Measurements from ENCODE around the gene ECM2.
"Not testable (repeated sequence)": the region's sequence is repeated elsewhere in the genome, so short reads cannot be mapped to it uniquely, and the experiment has no call there.

Gene ECM2

DNA sequence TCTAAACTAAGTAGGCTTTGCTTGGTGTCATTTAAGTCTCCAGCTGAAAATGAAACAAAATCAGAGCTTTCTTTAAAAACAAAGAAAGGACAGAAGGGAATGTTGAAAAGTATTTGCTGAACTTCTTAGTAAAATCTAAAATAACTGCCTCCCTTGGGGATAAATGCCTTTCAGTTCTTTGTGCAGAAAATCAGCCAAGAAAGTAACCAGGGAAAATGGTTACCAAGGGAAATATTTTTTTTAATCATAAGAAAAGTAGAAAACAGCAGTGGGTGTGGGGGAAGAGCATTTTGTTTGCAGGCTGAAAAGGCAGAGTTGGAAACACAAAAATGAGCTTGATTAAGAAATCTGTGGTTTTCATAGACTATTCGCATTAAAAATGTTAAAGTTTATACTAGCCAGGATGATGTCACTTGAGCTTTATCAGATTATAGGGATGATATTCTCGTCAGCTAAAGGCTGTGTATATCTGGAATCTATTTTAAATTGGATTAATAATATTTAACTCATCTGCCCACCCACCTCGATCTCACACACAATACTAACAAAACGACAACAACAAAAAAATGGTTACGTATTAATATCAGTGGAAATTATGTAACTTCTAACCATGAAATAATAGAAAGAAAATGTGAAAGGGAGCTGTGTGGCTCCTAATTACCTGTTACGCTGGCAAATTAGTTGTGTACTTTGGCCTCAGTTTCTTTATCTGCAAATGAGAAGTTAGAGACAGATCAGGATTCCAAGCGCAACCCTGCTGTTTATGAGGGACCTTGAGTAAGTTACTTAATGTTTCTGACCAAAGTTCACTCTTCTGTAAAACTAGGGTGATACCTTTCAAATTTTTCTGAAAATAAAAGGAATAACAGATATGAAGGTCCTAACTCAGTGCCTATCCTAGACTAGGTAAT is at the start of gene ECM2:
ECM2 (minus strand) TSS at position 51 of the 911 bp plus-strand sequence. CDS start 13,124 bp downstream, outside the sequence.
- no peak for FAIRE-seq

DNA sequence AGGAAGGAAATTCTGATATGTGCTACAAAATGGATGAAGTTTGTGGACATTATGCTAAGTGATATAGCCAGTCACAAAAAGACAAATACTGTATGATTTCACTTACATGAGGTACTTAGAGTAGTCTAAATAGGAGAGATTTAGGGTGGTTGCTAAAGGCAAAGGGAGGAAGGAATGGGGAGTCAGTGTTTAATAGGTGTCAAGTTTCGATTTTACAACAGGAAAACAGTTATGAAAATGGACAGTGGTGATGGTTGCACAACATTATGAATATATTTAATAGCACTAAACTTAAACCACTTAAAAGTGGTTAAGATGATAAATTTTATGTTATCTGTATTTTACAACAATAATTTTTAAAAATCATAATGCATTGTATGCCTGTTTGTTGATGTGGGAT is 40.4 kb upstream of the ECM2 start:
- FAIRE-seq: no peak

DNA sequence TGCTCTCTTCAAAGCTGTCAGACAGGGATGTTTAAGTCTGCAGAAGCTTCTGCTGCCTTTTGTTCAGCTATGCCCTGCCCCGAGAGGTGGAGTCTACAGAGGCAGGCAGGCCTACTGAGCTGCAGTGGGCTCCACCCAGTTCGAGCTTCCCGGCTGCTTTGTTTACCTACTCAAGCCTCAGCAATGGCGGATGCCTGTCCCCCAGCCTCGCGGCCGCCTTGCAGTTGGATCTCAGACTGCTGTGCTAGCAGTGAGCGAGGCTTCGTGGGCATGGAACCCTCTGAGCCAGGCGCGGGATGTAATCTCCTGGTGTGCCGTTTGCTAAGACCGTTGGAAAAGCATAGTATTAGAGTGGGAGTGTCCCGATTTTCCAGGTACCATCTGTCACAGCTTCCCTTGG is 37.8 kb upstream of the ECM2 start:
- not testable (repeated sequence) for FAIRE-seq

DNA sequence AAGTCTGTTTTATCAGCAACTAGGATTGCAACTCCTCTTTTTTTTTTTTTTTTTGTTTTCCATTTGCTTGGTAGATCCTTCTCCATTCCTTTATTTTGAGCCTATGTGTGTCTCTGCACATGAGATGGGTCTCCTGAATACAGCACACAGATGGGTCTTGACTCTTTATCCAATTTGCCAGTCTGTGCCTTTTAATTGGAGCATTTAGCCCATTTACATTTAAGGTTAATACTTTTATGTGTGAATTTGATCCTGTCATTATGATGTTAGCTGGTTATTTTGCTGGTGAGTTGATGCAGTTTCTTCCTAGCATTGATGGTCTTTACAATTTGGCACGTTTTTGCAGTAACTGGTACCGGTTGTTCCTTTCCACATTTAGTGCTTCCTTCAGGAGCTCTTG is 36.1 kb upstream of the ECM2 start:
- not testable (repeated sequence) for FAIRE-seq

DNA sequence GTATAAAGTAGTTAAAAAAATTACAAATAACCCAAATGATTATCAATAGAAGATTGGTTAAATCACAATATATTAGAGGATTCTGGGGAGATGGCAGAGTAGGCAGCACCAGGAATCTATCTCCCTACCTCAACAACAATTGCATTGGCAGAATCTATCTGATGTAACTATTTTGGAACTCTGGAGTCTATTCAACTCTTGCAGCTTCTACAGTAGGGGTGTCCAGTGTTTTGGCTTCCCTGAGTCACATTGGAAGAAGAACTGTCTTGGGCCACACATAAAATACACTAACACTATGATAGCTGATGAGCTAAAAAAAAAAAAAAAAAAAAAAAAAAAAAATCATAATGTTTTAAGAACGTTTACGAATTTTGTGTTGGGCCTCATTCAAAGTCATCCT is 29.2 kb upstream of the ECM2 start:
- no peak for FAIRE-seq

DNA sequence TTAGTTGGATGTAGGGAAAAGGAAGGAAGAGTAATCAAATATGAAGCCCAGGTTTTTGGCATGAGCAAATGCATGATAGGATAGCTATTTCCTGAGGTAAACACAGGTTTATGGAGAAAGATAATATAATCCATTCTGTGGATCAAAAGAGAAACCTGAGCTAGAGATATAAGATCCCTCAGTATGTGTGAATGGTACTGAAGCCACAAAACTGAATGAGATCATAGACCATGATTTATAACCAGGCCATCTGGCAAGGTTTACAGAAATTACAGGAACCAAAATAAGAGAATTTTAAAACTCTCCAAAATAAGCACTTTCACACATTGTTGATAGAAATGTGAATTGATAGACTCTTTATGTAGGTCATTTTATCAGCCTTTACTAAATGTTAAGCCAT is 28.7 kb upstream of the ECM2 start:
- FAIRE-seq: no peak

DNA sequence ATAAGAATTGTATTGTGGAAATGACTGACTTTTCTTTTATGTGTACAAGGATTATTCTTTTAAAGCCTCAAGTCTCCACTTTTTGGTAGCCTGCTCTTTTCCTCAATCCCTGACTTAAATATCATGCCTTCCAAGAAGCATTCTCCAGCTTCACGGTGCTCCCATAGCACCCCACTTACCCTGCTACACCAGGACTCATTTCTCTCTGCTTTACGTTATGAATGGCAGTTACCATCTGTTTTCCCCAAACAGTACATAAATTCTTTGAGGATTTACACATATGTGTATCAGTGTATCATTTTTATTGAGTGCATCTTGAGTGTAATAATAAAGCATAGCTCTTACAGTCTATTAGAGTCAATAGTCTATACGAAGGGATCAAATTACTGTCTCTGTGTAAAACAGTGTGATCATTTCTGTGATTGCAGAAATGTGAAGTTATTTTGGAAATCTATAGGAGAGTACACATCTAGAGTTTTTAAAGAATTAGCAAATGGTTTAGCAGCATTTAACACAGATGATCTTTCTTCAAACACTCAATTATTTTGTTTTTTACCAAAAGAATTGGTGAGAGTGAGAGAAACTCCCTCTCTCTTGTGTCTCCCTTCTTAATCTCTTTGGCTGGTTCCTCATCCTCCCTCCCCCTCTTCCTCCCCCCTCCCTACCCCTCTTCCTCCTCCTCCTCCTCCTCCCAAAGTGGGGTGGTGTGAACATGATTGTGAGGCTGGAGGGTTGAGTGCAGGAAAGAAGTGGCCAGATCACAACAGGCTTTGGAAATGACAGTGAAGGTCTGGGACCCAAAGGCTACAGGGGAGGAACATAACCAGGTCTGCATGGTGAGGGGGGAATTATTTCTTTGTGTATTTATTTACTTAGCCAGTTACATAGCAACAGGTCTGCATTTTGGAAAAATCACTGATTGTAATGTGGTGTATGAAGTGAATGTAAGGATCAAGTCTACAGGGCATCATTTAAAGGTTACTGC is 27.6 kb upstream of the ECM2 start:
- FAIRE-seq: no peak

DNA sequence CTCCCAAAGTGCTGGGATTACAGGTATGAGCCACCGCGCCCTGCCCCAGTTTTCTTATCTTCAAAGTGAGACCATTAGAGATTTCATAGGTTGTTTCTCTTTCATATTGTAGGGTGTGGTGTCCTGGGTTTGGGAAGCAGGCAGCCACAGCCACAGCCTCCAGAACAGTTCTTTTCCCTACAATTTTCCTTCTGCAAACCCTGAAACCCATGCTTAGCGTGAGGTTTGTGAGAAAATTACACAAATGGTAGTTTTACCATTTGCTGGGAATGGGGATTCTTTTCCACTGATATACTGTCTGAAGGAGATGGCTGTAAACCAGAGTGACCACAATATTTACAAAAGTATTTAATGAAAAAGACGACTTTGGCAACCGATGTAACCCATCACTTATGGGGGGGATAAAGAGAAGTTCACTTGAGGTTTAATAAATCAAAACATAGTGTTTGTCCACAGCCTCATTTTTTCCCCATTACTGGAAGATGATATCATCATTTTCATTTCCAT is 26.7 kb upstream of the ECM2 start:
- no peak for FAIRE-seq

DNA sequence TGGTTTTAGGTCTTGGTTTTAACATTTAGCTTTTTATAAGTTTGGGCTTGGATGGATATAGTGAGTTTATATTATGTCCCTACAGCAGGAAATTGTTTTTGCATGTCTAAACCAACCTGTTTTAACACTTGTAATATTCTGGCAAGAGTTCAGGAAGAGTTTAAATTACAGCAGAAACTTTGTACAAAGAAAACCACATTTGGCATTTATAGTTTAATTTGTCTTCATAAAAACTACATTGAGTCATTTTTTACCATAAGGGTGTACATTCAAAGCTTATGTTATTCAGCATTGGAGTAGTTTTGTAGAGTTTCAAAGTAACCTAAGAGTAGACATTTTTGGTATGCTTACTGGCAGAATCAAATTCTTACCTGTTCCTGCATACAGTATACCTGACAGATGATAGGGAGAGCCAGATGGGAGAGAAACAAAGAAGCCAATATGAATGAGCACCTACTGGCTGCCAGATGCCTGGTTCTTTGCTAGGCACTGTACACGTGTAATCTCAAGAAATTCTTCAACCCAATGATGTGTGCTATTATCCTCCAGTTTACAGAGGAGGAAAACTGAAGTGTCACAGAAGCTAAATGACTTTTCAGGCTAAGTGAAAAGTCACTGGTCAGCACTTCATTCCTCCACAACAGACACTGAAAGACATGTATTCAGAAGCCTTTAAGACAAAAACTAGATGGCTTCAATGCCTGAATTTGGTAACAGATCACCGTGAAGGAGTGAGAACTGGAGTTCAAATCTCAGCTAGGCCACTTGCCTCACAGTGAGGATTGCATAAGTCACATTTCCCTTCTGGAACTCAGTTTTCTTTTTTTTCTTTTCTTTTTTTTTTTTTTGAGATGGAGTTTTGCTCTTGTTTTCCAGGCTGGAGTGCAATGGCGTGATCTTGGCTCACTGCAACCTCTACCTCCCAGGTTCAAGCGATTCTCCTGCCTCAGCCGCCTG is 25.9 kb upstream of the ECM2 start:
- no peak for FAIRE-seq

DNA sequence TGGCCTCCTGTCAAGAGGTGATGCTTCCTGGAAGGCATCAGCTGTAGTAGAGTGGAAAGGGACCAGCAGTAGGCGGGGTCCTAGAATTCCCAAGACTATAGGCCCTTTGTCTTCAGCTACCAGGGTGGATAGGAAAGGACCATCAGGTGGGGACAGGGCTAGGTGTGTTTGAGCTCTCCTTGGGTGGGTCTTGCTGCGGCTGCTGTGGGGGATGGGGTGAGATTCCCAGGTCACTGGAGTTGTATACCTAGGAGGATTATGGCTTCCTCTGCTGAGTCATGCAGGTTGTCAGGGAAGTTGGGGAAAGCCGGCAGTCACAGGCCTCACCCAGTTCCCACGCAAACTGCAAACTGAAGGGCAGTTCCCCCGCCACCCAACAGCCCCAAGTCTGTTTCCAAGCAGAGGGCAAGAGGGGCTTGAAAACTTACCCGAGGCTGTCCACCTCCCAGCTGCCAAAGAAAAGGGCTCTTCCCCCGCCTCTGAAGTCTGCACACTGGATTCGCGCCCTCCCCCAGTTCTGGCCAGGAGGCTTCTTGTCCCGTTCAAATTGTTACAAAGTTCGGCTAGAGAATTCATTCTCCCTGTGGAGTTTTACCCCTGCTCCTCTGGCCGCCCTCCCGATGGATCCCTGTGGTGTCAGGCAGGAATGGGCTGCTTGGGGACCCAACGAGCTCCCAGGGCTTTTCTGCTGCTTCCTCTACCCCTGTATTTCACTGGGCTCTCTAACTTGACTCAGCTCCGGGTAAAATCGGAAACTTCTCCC is 23.0 kb upstream of the ECM2 start:
- FAIRE-seq: no peak

DNA sequence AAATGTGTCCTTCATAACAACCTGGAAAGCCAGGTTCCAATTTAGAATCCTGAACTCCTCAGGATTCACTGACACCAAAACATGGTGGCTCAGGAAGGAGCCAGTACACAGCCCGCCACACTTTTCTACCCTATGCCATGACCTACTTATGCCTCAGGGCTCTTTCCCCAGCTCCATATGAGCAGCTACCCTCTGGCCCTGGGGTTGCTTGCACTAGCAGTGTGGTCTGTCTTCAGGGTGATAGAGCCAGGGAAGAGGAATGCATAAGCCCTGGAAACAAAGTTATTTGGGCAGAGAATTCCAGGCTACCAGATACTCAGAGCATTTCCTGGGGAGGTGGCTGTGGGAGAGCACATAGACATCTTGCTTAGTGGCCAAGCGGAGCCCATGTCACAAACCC is 15.0 kb upstream of the ECM2 start:
- no peak for FAIRE-seq

DNA sequence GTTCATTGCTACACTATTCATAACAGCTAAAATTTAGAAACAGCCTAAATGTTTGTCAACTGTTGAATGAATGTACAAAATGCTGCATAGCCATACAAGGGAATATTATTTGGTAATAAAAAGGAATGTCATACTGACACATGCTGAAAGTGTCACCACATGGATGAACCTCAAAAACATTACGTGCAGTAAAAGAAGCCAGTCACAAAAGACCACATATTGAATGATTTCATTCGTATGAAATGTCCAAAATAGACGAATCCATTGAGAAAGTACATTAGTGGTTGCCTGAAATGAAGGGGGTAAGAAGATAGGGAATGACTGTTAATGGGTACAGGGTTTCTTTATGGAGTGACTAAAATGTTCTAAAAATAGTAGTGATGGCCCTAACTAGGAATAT is 11.6 kb upstream of the ECM2 start:
- FAIRE-seq: no peak

DNA sequence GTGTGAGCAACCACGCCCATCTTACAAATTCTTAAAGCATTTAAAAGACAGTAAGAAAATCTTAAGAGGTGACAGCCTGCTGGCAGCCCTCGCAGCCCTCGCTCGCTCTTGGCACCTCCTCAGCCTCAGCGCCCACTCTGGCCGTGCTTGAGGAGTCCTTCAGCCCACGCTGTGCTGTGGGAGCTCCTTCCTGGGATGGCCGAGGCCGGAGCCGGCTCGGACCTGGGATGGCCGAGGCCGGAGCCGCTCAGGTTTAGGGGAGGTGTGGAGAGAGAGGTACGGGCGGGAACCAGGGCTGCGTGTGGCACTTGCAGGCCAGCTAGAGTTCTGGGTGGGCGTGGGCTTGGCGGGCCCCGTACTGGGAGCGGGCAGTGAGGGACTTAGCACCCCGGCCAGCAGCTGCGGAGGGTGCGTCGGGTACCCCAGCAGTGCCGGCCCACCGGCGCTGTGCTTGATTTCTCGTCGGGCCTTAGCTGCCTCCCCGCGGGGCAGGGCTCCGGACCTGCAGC is 9.3 kb upstream of the ECM2 start:
- FAIRE-seq: no peak

DNA sequence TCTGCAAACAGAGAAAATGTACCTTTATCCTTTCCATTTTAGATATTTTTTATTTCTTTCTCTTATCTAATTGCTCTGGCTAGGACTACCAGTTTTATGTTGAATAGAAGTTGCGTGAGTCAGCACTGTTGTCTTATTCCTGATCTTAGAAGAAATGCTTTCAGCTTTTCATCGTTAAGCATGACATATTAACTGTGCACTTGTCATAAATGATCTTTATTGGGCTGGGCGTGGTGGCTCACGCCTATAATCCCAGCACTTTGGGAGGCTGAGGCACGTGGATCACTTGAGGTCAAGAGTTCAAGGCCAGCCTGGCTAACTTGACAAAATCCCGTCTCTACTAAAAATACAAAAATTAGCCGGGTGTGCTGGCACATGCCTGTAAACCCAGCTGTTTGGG is 8.2 kb upstream of the ECM2 start:
- no peak for FAIRE-seq

DNA sequence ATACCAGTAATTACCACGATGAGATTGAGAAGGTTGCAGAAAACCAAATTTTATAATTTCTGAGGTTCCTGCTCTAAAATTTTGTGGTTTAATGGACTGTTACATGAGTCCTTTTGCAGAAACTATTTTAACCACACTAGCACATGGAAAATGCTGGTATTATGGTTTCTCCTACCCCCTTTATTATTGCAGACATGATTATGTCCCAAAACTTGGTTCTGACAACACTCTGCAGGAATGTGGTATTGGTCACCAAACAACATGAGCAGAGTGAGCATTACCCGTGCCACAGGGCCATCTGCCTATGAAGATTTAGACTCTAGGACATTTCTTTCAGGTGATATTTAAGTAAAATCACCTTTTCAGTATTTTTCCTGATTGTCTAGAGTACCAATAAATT is 2.8 kb upstream of the ECM2 start:
- no peak for FAIRE-seq

DNA sequence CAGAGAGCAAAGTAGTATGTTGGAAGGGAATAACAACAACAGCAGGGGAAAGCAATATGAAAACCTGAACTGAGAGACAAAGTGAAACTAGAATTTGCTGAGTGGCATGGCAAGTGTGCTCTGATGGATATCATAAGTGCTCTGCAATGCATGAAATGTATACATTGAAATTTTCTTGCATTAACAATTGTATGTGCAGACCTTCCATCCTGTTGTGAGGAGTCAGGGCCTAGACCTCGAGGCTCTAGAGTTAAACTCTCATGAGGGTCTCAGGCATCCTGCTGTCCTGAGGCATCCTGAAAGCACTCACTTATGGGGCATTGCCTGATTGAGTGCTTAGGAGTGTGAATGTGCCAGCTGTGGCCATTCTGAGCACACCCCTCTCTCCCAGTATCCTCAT is 1.1 kb downstream of the ECM2 start:
- no peak for FAIRE-seq

DNA sequence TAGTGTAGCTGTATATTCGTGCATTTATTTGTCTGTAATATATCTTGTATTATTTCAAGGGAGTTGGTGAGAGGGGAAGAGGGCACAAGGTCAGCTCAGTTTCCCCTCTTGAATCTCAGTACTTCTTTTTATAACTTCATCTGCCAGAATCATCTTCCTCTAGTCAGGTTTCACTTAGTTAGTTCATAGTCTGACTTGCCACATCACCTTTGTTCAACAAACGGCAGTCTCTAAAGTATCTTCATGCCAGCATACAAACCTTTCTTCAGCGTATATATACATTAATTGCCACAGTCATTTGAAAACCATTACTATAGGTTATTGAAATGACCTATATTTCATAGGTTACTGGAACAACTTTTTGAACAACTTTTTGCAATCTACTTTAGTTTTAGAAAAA is 1.6 kb downstream of the ECM2 start:
- no peak for FAIRE-seq

DNA sequence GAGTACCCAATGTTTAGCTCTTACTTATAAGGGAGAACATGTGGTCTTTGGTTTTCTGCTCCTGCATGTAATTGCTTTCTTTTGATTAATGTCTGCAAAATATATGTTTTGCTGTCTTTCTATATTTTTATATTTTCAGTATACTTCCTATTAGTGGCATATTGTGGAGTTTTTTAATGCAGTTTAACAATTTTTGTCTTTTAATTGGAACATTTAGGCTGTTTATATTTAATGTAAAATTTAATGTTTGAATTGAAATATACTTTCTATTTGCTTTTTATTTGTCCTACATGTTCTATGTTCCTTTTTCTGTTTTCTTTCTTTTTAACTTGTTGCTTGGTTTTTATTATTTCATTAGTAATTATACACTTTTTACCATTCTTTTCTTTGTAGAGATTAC is 4.9 kb downstream of the ECM2 start:
- no peak for FAIRE-seq

DNA sequence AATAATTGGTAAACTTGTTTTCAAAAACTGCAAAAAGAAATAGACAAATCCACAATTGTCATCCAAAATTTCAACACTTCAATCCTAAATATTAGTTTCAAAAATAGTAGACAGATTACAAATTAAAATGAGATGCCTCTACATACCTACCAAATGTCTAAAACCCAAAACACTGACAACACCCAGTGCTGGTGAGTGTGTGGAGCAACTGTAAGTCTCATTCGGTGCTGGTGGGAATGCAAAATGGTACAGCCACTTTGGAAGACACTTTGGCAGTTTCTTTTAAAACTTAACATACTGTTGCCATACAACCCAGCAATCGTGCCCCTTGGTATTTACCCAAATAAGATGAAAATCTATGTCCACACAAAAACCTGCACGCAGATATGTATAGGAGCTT is 6.7 kb downstream of the ECM2 start:
- no peak for FAIRE-seq

DNA sequence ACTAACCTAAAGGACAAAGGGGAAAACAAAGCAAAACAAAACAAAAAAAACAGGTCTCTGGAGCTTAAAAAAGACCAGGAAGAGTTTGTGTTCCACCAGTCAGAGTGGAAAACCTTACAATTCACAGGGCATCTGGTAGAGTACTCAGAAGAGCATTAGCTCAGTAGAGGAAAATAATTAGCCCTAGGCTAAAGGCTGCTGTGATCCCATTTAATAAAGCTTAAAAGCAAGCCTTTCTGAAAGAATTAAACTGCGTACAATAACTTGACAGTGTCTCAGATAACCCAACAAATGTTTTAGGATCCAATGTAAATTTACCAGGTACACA is 7.3 kb downstream of the ECM2 start:
- no peak for FAIRE-seq

DNA sequence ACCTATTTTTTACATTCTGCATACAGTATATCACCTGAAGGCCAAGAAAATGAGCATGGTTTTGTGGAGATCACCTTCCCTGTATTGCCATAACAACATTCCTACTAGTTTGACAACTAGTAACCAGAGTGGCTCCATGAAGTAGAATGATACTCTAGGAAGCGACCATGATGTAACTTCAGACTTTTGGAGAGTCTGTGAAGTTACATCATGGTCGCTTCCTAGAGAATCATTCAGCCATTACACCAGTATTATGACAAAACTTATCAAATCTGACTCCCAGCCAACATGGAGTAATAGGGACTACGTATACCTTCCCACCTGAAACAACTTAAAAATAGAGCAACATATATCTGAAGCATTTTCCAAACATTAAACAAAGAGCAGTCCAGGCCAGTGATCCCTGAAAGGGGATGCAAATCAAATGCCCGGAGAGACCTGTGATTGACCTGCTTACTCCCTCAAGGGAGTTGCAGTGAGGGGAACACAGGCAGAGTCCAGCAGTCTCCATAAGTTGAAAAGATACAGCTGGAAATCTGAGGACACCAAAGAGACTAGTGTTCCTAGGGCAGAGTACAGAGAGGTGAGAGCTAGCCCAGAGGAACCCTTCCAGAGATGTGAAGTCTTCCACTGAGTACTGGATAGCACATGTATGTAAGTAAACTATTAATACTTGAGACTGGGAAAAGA is 7.8 kb downstream of the ECM2 start:
- FAIRE-seq: no peak

All from colon (tissue), 2 donors.